Frontal cortex (tissue), 4 donors: ENCODE data around the gene FLG2. TPM values are rescaled to one million over a fixed set of nuclear protein-coding genes. Genes with fewer than 3 reads are reported as not detected.

Experiments
- DNase-seq, 2 donors: peaks; one replicate each; pipeline ENCODE4 v3.0.0; 2012; ENCODE audit warnings: low spot score in 2 of 2
- FAIRE-seq: peaks from 2 replicates; lab custom pipeline; 2012; peaks lifted over from hg19 to GRCh38; lab: Jason Lieb, UNC
- total RNA-seq: library from RNA; depleted of rRNA; stranded (reverse); fragments of >200 nt; gene quantifications from one replicate; pipeline ENCODE4 v1.2.3, GENCODE V29; 2014
- donor health status: control.
- donor health status: control.
- donor health status: control.

FLG2 gene
- total RNA-seq, result not detected

DNA sequence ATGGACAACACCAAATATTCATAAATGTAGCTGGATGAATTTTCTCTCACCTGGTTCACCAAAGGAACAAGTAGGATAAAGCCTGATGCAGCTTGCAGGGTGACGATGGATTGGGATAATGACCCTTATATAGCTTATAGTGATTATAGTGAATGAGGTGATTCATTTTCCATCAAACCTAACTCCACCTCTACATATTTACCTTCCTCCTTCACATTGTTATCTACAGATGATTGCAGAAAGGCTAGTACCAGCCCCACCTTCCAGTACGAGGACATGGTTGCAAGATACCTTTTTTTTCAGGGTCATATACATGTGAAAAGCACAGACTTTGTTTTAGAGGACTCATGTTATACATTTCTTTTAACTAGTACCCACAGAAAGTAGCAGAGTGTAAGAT, at the start of gene FLG2:
Gene FLG2 (minus strand): TSS at position 101 of the 400 bp plus-strand sequence. CDS start 1,122 bp downstream, outside the sequence.
- DNase-seq (no peak), FAIRE-seq (no peak)

DNA sequence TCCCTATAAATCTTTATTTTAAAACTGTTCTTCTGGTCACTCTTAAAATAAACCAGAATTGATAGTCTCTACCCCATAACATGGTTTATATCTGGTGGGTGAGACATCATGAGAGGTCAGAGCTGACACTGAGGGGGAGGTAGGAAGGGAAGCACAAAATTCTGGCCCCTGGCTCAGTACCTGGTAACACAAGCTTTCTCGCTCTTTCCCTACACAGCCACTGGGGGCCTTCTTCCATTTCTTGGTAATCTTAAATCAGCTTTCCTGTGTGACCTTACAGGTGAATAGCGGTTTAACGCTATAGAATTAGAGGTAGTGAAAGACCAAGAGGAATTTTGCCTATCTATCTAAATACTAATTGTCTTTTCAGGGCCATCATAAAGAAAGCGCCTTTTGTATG, 48.9 kb upstream of the FLG2 start:
- no peak for FAIRE-seq
- DNase-seq, result no peak

DNA sequence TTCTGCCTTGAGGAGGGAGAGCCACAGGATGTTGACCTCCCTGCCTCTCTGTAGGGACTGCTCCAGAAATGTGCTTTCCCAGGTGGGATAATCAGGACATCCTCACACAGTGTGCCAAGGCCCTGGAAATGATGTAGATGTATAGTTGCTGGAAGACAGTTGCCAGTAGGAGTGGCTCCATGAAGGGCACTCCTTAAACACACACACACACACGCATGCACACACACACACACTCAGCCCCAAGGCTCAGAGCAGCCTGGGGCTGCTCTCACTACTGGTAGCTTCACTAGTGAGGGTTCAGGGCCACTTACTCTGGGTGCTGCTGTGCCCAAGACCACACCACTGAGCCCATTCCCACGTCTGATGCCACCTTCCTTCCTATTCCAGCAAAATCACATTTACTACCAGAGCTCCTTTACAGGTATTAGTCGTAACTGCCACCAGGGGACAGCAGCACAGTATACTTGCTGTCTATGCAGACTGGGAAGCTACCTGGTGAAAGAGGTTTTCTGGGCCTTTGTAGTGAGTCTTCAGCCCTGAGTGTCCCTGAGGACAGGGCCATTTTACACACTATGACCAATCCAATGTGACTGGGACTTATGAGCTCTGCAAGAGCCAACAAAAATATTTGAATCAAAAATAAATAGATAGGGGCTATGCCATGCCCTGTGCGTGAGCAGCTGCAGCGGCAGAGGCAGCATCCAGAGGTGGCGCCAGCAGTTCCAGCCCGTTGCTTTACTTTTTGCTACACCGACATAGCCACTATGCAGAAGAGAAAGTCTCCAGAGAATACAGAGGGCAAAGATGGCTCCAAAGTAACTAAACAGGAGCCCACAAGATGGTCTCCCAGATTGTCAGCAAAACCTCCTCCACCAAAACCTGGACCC, 39.2 kb upstream of the FLG2 start:
- DNase-seq, result no peak

DNA sequence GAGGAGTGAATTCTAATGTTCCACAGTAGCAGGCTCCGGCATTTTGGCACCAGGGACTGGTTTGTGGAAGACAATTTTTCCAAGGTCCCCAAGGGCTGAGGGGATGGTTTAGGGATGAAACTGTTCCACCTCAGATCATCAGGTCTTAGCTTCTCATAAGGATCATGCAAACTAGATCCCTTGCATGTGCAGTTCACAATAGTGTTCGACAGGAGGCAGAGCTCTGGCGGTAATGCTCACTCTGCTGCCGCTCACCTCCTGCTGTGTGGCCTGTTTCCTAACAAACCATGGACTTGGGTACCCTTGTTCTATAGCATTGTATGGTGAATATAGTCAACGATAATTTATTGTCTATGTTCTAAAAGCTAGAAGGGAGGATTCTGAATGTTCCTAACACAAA, 37.7 kb upstream of the FLG2 start:
- no peak for DNase-seq
- FAIRE-seq, result no peak

More for the DNA sequence above, 39.2 kb upstream of the FLG2 start:
- FAIRE-seq, result no peak

DNA sequence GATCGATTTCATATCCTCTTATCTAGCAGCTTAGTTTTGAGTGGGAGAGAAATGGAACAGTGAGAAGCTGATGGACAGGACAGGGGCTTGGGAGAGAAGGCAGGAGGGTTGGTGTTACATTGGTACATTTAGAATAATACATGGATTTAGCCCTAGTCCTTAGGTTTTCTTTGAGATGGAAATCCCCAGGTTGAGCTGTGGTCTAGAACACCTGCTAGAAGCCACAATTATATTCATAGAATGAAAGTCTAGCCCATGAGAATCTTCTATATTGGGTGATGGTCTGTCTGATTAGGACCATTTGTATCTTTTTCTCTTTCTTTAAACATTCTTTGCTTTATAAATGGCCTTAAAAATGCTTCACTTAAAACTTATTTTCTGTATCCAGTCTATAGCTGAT, 34.3 kb upstream of the FLG2 start:
- DNase-seq, result no peak
- no peak for FAIRE-seq

DNA sequence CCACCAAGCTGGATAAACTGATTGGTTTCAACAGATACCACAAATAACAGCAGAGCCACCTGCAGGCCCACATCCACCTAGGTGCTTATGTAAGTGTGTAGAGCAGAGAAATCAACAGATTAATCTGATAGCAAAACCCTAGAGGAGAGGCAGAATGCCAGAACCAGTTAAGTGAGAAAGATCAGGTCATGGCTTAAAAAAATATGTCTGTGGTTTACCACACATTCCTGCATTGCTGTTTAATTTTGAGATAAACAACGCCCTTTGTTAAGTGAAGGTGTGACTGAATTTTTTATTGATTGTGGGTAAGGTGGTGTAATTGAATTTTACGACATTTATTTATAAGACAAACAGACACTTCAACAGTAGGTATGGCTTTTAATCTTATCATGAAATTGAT, 33.1 kb upstream of the FLG2 start:
- DNase-seq (no peak), FAIRE-seq (no peak)

DNA sequence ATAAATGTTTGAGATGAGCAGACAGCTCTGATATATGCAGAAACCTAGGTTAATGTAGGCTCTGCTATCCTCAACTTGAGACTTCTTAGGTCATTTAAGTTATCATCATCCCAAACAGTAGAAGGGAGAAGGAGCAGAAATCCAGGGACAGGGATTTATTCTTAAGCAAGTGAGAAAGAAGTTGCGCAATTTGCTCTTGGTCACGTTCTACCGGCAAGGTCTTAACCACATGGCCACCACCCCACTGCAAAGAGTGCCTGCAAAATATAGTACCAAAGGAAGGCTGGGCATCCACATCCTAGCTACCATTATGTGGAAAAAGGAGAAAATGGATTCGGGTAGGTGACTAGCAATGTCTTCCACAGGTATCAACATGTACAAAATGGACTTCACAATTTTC, 29.1 kb upstream of the FLG2 start:
- DNase-seq (no peak), FAIRE-seq (no peak)

DNA sequence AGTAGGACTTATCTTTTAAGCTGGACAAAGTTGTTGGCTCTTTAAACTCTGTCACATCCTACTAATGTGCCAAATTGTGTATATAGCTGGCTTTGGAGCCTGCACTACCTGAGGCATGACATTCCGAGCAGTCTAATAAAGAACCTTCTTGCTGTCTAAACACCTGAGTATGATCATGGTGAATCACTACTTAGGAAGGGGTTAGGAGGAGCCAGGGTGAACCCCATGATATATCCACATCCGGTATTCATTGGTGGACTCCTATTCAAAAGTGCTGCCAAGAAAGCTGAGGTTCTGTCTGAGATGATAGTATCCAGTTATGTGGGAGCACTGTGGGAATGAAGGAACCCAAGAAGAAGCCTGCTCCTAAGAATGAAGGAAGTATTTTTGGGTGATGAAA, 27.1 kb upstream of the FLG2 start:
- FAIRE-seq (no peak), DNase-seq (no peak)

DNA sequence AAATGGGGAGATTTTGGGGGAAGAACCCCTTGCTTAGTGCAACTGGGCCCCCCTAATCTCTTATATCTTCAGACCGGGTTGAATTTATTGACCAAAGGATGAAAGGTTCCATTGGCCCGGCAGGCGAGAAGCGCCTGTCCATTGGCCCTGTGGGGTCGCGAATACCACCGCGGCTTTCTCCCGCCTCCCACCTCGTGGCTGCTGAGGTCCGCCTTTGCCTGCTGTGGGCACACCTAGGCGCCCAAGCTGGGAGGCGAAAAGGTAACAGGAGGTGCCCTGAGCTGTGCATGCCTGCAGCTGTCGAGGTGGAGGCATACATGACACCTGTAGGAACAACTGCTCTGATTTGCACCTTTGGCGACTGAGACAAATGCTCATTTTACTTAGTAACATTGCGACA, 21.1 kb upstream of the FLG2 start:
- no peak for FAIRE-seq

DNA sequence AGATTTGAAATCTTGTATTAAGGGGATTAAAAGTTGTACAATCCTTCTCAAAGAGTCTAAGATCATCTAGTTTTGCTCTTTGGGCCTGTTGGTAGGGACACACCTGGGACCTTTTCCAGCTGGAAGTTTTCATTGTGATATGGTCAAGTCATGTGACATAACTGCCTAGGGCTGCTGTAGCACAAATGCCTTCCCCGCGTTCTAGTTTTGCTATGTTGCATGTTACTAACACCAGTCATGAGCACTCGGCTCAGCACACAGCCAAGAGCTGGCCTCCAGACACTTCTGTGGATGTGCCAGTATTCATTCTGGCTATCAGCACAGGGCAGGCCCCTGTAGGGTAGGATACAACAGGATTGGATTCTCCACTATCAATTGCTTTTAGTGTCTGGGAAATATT, 14.6 kb upstream of the FLG2 start:
- DNase-seq, result no peak
- FAIRE-seq, result no peak

More for the DNA sequence above, 21.1 kb upstream of the FLG2 start:
- DNase-seq, result no peak

DNA sequence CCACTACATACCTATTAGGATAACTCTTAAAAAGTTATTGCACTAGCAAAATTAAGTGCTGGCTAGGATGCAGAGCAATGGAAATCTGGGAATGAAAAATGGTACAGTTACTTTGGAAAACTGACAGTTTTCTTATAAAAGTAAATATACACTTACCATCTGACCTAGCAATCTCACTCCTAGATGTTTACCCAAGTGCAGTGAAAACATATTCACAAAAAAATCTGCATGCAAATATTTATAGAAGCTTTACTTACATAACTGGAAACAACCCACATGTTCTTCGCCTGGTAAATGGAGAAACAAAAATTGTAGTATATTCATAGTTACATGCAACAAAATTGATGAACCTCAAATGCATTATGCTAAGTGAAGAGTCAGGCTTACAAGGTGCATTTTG, 12.9 kb upstream of the FLG2 start:
- FAIRE-seq, result no peak
- DNase-seq, result no peak

DNA sequence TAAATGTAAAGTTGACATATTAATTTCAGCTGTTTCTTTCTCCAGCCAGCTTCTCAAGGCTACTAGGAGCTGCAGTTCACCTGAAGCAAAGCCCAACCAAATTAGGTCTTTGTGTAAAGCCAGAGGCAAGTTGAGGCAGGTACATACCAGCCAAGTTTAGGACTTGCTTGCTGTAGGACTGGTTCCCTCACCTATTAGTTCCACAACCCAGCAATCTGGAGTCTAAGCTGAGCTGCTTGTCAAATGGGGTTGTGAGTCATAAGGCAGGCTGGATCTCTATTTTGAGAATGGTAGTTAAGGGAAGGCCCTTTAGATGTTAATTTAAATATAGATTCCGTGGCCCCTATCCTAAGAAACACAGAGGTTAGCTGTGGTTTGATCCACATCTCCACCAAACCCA, 7.6 kb upstream of the FLG2 start:
- DNase-seq (no peak), FAIRE-seq (no peak)

DNA sequence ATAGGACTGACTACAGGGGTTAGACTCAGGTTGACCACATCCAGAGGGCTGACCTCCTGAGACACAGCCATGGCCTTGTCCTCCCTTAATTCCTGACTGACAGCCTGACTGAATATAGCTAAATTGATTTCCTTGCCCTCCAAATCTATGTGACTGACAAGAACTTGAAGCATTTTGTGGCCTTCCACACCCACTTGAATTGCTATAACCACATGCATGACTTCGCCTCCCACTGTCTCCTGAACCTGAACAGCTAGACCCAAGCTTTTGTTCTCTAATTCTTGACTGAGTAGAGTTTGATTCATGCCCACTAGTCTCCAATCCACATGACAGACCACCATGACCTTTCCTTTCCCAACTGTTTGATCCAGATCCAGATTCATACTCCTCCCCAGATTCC, 3.1 kb downstream of the FLG2 start:
- DNase-seq (no peak), FAIRE-seq (no peak)

DNA sequence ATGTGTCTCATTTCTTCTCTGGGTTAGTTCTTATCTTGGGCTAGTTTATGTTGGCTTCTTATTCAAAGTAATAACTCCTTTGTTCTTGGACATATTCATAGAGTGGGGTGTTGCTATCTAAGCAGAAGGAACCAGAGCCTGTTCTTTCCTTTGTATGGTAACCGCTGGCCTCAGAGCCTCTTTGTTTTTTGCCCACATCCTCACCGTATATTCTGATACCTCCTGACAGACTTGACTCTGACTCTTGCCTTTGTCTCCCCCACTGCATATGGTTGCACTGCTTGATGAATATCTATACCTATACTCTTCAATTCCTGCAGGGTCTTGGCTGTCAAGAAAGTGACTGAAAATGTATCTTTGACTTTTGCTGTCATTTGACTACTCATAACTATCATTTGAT, 10.2 kb downstream of the FLG2 start:
- FAIRE-seq, result no peak
- no peak for DNase-seq

DNA sequence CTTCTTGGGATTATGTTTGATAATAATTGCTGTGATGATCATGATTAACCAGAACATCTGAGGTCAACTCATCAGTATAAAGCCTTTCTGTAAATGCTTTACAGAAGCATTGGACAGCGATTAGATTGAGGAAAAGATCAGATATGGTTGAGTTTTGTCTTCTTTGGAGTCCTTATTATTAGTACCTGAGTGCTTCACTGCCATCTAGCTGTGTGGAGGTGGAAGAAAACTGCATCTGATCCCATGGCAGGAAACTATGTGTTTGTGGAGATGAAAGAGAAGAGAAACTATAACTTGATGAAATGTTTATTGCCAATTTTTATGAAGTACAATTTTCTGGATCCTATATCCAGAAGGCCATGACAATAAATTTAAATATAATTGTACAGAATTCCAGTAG, 11.4 kb downstream of the FLG2 start:
- FAIRE-seq (no peak), DNase-seq (no peak)

DNA sequence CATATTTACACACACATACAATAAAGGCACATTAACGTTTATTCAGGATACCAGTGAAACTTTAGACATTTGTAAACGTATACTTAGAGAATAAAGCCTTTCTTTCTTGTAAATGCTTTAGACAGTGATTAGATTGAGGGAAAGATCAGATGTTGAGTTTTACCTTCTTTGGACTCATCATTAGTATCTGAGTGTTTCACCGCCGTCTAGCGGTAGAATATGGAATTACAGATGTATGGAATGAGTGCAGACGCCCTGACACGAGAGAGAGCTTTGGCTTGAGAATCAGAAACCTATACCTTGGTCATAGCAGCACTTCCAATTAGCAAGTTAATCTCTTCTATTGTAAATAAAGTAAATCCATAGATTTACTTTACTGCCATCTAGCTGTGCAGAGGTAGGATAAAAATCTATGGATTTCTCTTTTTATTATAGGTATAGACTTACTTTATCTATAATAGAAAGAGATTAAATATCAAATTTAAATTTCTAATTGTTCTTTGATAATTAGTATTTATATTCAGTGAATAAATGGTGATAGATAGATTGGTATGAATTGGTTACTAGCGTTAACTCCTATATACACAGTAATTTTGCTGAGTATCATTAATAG, 12.6 kb downstream of the FLG2 start:
- FAIRE-seq (no peak), DNase-seq (no peak)

DNA sequence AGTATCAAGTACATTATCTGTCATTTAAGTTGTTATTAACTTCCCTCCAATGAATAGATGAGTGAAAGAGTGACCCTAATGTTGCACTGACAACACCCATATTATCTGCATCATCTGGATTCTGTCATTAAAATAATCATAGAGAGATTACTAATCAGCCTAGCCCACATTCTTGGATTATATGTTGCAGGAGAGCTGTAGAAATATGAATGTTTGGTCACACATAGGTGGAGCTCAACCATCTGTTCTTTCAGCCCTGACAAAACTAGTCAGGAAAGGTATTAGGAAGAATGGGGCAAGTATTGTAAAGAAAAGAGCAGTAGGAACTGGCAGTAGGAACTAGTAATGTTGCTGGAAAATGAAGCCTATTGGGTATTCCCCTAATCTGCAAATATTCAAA, 15.4 kb downstream of the FLG2 start:
- DNase-seq (no peak), FAIRE-seq (no peak)

DNA sequence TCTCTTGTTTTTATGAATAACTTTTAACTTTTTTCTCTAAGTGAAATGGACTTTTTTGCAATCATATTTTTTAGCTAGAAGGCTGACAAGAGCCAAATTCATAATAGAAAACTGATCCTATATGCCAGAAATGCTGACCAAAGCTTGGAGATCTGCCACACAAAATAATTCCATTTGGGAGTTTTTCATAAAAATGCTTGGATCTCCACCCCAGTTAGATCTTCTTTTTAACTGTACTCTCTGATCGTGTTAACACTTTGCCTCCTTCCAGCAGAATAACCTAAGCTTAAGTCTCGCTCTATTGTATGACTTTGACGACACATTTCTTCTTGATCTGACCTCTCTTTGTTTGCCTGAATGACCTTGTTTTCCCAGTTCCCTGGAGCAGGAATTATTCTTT, 16.8 kb downstream of the FLG2 start:
- no peak for DNase-seq
- no peak for FAIRE-seq

DNA sequence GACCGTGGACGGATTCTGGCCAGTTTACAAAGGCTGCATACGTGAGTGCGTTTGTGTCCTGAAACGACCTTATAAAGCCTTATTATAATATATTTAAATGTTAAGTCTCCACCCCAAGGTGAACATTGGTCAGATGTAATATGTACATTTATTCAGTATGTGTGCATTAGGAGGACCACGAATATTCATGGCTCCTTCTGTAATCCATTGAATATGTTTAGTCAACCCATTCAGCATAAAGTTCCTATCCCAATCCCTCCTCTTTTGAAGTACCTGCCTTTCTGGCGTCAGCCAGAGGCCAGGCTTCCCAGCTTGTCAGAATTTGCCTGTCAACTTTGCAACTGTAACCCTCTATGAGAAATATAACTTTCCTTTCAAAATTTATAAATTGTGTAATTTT, 24.4 kb downstream of the FLG2 start:
- DNase-seq, result no peak
- FAIRE-seq, result no peak

DNA sequence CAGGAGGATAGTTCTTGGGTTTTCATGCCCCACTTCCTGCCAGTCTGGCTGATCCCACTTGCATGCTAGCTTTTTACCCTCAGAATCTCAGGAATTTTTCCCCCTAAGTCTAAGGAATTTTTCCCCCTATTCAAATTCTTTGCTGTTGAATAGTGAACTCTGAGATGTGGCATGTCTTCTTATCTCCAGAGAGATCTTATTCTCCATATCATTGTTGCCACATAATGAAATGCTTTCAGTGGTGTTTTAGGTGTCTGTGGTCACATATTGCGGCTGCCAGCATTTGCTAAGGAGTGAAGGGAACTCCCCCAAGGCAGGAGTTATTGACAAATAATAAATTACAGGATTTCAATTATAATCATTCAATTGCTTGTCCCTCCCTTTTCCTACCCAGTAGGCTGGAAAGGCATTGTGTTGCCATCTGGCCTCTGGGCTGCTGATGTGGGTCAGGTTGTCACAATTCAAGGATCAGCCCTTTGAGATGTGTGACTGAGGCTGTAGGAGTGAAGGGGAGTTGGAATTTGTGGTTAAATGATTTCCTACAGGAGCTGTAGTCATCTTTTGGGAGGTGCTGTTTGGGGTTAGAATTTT, 30.9 kb downstream of the FLG2 start:
- FAIRE-seq (no peak), DNase-seq (no peak)

DNA sequence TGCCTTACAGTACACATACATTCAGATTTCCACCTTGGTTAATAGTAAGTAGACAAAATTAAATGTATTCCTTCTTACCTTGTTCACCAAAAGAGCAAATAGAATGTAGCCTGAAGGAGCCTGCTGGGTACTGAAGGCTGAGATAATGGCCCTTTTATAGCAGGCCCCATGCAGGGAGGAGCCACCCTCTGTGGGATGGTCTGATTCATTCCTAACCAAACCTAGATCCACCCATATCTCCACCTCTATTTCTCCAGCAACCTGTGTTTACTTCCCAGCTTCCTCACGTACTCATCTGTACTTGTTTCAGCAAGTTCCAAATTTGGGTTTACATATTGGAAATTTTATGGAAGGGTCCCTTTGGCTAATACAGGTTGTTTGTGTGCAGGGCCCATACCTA, 34.7 kb downstream of the FLG2 start, which contains the start of gene FLG:
Gene FLG (minus strand): TSS at position 129 of the 400 bp plus-strand sequence. CDS start 9,783 bp downstream, outside the sequence.
- FAIRE-seq, result no peak
- DNase-seq, result no peak
